Measurements from ENCODE around the gene NTN1.
"Not testable (repeated sequence)": the region's sequence is repeated elsewhere in the genome, so short reads cannot be mapped to it uniquely, and the experiment has no call there.

Gene NTN1

GRCh38 chr17:9144502-9145249, 123.4 kb downstream of the NTN1 start:
- H3K4me3 ChIP-seq (ENCODE audit: low read depth, low read length), result no peak overlapping the region
- TF ChIP-seq, protein P1, sequence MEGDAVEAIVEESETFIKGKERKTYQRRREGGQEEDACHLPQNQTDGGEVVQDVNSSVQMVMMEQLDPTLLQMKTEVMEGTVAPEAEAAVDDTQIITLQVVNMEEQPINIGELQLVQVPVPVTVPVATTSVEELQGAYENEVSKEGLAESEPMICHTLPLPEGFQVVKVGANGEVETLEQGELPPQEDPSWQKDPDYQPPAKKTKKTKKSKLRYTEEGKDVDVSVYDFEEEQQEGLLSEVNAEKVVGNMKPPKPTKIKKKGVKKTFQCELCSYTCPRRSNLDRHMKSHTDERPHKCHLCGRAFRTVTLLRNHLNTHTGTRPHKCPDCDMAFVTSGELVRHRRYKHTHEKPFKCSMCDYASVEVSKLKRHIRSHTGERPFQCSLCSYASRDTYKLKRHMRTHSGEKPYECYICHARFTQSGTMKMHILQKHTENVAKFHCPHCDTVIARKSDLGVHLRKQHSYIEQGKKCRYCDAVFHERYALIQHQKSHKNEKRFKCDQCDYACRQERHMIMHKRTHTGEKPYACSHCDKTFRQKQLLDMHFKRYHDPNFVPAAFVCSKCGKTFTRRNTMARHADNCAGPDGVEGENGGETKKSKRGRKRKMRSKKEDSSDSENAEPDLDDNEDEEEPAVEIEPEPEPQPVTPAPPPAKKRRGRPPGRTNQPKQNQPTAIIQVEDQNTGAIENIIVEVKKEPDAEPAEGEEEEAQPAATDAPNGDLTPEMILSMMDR (conservative IDR thresholded peaks at IDR 0.05; ENCODE audit: low read depth, low read length), result no peak
- no peak for DNase-seq (ENCODE audit: low read depth)

GRCh38 chr17:9146064-9146463, 124.8 kb downstream of the NTN1 start:
- DNase-seq (ENCODE audit: low read depth), result no peak
- TF ChIP-seq, protein P1 (conservative IDR thresholded peaks at IDR 0.05; ENCODE audit: low read depth, low read length), result no peak
- no peak overlapping the region for H3K4me3 ChIP-seq (ENCODE audit: low read depth, low read length)

DNA sequence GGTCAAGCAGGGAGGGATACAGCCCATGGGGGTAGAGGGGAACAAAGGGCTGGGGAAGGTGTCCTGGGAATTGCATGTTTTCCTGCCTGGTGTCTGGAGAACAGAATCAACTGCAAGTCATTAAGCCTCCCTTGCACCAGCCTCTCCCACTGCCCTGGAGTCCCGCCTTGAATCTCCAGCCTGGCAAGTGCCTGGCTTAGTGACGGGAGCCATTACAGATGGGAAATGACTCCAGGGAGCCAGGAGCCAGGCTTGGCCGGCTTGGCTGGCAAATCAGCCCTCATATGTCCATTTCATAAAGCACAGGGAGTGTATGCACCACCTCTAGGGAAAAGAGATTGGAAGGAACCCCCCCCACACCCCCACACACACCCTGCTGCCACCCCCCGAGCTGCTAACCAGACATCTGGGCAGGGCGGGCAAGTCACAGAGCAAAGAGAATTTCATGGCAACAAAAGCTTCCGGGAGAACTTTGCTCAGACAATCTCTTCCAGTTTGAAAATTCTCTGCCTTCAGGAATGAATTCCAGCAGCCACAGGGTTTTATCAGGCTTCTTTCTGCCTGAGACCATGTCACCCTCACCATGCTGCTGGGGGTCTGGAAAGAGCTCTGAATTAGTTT, 127.7 kb downstream of the NTN1 start:
- H3K4me3 ChIP-seq (ENCODE audit: low read depth, low read length), result no peak overlapping the region
- TF ChIP-seq, protein P1 (conservative IDR thresholded peaks at IDR 0.05; ENCODE audit: low read depth, low read length), result no peak
- no peak for DNase-seq (ENCODE audit: low read depth)

GRCh38 chr17:9150446-9151090, 129.3 kb downstream of the NTN1 start:
- no peak overlapping the region for H3K4me3 ChIP-seq (ENCODE audit: low read depth, low read length)
- TF ChIP-seq, protein P1 (conservative IDR thresholded peaks at IDR 0.05; ENCODE audit: low read depth, low read length), result no peak
- peak; percentile 57 for DNase-seq (ENCODE audit: low read depth)

- H3K4me3 ChIP-seq (ENCODE audit: low read depth, low read length), result no peak overlapping the region
- no peak for DNase-seq (ENCODE audit: low read depth)
- TF ChIP-seq, protein P1 (conservative IDR thresholded peaks at IDR 0.05; ENCODE audit: low read depth, low read length), result no peak
These were observed 129.8 kb downstream of the NTN1 start for GRCh38 chr17:9151091-9151490.

DNA sequence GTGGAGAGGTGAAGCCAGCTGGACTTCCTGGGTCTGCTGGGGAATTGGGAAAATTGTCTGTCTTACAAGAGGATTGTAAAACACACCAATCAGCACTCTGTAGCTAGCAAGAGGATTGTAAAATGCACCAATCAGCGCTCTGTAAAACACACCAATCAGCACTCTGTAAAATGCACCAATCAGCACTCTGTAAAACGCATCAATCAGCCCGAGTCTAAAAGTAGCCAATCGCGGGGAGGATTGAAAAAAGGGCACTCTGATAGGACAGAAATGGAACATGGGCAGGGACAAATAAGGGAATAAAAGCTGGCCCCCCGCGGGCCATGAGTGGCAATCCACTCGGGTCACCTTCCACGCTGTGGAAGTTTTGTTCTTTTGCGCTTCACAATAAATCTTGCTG, 130.4 kb downstream of the NTN1 start:
- DNase-seq (ENCODE audit: low read depth); H3K4me3 ChIP-seq (ENCODE audit: low read depth, low read length): not testable (repeated sequence)

GRCh38 chr17:9158544-9159452, 137.5 kb downstream of the NTN1 start:
- DNase-seq (ENCODE audit: low read depth), result no peak
- TF ChIP-seq, protein P1 (conservative IDR thresholded peaks at IDR 0.05; ENCODE audit: low read depth, low read length), result no peak
- H3K4me3 ChIP-seq (ENCODE audit: low read depth, low read length), result no peak overlapping the region

All from choroid plexus epithelial cell (primary cell).